NCI-H1105 (cell line): ENCODE measurements around the gene MSMB.
"Not testable (repeated sequence)": the region's sequence is repeated elsewhere in the genome, so short reads cannot be mapped to it uniquely, and the experiment has no call there.

Experiments
- DNase-seq: peaks from one replicate; lab custom pipeline; 2025; lab: John Stamatoyannopoulos, UW

Gene MSMB

DNA sequence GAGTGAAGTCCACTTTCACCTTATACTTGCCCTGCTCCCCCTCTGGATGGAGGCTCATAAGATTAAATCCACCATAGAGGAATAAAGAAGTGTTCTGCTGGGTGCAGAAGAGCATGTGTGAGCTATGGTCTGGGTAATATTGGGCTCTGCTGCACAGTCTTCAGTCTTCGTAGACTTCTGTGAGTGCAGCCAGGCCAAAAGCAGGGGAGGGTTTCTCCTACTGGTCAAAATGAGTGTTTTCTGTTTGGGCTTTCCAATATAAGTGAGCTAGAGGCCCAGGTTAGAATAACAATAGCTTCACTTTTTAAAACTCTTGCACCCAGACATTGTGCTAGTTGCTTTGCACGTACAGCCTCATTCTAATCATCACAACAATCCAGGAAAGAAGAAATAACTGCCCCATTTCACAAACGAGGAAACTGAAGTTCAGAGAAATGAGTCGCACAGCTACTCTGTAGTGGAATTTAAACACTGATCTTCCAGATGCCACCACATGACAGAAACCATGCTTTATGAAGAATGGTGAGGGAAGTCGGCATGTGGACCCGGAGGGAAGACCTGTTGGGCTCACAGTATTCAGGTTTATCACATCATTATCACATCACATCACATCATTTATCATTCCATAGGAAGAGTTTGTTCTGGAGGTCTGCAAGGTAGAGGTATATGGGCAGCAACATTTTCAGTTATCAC, 23.8 kb upstream of the MSMB start:
- DNase-seq: no peak

DNA sequence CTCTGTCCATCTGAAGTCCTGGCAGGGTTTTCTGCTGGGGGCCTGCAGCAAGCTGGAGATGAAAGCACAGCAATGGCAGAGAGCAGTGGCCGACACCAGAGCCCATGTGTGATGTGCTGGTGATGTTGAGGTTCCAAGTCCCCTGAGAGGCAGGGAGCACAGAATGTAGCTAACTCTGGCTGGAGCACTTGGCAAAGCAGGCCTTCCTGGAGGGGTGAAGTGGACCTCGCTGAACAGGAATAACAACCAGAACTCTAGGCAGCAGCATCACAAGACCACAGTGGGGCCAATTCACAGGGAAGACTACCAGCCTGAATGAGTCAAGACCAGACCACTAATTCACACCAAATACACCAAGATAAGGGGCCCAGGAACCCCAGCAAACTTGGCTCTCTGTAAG, 22.8 kb upstream of the MSMB start:
- DNase-seq: no peak

DNA sequence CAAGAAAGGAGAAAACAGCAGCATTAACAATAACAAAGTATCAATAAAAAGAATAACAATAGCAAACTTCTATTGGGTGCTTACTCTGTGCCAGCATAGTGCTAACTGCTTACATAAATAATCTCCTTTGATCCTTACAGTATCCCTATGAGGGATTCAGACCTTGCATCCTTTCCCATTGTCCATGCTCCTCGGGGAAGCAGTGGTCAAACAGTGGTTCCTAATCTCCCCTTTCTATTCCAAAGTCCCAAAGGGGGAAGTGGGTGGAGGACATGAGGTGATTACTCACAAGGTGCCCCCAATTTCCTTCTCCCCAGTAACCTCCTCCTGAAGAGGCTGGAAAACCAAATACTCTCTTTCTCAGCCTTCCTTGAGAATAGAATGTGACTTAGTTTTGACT, 22.0 kb upstream of the MSMB start:
- DNase-seq: no peak

DNA sequence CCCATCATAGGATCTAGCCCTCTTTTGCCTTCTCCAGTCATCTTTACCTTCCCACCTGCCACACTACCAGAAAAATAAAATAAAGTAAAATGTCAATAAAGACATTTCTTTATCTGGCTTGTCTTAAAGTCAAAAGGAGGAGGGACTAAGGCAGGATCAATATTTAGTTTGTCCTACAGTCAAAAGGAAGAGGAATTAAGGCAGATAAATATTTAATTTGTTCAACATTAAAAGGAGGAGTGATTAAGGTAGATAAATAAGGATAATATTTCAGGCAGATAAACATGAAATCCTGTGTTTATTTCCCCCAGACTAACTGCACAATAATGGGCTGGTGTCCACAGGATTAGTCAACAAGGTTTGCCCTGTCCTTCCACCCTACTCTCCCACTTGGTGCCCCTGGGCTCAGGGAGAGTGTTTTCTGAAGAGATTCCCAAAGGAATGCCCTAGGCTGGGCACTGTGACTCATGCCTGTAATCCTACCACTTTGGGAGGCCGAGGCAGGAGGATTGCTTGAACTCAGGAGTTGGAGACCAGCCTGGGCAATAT, 18.3 kb upstream of the MSMB start:
- DNase-seq: no peak

DNA sequence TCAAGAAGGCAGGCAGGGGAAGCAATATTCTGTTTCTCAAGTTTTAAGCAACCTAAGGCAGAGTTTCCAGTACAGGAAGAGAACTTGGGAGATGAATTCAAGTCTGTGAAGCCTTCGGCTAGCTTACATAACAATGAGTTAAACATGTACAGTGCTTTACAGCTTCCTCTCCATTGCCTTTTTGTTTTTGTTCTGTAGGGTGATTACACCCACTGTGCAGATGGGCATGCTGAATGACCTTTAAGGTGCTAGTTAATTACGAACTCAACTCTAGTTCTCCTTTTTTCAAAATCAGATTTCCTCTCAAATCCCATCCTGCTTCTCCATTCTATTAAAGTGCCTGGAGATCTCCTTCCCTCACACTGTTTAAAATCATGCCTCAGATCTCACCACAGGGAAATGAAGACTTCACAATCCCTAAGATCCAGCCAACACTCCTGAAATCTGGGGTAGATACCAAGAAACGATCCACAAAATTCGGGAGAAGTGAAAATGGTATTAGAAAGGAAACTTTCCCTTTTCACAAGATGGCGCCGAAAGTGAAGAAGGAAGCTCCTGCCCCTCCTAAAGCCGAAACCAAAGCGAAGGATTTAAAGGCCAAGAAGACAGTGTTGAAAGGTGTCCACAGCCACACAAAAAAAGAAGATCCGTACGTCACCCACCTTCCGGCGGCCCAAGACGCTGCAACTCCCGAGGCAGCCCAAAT, 16.8 kb upstream of the MSMB start:
- no peak for DNase-seq

DNA sequence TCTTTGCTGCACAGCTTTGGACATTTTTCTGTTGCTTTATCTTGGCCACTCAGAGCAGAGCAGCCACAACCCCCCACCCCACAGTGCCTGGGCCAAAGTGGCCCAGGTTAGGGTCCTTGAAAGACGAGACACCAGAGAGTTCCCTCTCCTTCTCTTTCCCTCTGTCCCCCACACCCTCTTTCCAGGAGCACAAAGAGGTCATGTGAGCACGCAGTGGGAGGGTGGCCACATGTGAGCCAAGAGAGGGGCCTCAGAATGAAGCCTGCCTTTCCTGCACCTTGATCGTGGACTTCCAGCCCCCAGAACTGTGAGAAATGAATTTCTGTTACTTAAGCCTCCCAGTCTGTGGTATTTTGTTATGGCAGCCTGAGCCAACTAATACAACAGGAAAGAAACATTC, 14.6 kb upstream of the MSMB start:
- no peak for DNase-seq

GRCh38 chr10:46057927-46058326, 11.9 kb upstream of the MSMB start:
- DNase-seq: not testable (repeated sequence)

GRCh38 chr10:46057038-46057437, 11.0 kb upstream of the MSMB start:
- DNase-seq: no peak

DNA sequence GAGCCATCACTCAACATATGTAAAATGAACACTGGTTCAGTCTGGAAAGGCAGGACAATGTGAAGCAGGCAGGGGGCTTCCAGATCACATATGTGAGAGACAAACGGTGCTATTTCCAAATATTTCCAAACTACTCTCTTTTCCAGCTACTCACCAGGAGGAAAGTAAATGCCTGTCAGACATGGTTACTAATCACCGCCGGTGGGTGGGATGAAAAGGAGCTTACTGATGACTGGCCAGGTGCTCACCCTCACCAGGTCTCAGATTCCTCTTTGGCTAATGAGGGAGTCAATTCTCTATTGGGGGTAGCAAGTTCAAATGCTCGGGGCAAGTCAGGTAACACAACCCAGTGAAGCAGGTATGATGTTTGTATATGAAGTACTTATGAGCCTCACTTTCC, 9.7 kb upstream of the MSMB start:
- no peak for DNase-seq

DNA sequence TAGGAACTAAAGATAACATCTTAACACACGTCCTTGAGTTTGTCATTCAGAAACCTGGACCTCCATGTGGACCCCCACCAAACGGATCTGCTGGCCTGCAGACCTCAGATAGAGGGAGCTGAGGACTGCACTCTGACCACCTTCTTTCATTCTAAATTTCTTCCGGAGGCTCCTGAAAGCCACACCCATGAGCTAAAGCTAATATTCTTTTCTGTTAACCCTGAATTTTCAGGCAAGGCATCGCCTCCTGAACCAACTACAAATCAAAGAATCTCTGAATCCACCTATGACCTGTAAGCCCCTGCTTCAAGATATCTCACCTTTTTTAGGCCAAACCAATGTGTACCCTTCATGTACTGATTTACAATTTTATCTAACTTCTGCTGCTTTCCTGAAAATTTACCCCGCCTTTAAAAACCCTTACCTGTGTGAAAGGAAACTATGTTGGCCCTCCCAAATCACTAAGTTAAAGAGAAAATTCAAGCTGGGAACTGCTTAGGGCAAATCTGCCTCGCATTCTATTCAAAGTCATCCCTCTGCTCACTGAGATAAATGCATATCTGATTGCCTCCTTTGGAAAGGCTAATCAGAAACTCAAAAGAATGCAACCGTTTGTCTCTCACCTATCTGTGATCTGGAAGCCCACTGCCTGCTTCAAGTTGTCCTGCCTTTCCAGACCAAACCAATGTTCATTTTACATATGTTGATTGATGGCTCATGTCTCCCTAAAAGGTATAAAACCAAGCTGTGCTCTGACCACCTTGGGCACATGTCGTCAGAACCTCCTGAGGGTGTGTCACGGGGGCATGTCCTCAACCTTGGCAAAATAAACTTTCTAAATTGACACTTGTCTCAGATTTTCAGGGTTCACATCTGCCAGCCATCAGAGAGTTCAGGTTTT, 7.7 kb upstream of the MSMB start:
- no peak for DNase-seq

DNA sequence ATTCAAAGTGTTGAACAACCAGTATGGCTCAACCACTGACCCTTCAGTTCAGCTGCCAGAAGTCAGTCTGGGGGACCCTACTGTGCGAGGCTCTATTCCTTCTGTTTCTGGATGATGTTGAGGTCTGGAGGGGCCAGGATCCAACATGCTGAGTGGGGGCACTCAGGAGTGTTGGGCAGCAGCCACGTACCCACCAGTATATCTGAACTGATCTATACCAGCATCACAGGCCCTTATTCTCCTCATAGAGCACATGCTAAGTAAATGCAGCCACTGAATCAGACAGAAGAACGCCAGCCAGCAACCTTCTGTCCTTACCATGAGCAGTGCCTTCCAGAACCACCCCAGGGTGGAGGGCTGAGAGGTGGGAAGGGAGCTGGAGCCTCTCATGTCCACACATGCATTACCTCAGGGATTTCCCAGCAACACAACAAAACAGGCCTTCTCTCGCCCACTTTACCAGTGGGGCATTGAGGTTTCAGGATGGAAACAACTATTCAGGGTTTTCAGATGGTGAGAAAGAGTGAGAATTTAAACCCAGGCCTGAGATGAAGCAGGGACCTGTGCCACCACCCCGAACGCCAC, 6.8 kb upstream of the MSMB start:
- no peak for DNase-seq

DNA sequence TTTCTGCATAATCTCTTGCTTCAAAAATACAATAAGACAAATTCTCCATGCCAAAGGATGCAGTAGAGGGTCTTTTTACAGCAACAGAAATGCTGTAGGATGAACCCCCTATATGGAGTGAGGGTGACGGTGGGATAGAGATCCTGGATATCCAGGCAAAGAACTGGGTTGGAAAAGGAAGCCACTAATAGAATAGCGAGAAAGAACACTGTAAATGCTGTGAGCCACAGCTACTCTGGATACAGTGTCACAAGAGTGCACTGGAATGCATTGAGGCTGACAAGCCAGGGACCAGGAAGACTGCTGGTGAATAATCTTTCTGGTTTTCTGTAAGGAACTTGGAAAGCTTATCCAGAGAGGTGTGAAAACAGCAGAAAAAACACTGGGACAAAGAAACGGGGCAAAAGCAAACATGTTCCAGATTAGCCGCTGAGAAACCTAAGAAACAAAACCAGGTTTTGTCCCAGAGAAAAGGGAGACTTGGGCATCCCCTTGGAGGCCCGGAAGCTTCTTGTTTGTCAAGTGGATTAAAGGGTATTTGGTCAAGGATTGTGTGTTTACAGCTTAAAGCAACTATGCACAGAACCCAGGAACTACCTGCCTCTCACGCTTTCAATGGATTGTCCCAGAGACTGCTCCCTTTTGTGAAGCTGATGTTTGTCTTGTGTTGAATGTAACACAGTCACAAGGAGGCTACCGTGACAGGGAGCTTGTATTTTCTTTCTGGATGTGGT, 6.2 kb upstream of the MSMB start:
- DNase-seq: no peak

DNA sequence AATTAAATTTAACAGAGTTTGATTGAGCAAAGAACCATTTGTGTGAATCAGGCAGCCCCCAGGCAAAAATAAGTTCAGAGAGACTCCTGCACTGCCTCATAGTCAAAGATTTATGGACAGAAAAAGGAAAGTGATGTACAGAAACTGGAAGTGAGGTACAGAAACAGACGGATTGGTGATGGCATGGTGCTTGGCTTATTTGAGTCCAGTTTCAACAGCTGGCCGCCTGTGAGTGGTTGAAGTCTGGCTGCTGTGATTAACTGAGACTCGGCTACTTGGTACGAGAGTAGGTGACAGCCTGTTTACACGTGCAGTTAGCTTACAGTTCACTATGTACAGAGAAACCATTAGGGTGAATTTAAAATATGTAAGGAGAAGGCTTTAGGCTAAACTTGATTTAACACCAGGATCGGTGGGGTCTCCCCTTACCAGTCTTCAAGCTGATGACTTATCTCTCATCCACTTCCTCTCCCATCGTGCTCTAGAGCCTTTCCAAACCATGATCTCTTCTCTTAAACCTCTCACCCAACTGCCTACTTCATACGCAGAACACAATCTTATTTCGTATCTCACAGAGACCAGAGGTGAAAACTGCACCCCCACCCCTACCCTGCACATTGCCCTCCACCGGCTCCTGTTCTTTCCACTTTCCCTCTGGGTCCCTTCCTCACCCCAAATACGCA, 5.0 kb upstream of the MSMB start:
- no peak for DNase-seq

GRCh38 chr10:46049497-46049831, 3.4 kb upstream of the MSMB start:
- not testable (repeated sequence) for DNase-seq

DNA sequence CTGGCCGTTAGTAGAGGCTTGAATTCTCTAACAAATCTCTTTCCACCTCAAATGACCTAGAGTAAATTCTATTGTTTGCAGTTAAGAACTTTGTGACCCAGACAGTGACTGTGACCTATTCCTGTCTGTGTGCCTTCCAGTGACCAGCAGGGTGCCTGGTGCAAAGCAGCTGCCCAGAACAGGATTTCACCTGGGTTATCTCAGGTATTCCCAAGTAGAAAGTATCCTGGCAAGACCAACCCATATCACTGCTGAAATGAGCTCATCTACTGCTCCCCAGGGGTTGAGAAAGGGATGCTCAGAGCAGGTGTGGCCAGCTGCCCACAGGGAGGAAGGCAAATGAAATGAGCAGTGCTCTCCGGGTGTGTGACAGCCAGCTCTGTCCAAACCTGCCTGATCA, 2.1 kb upstream of the MSMB start:
- DNase-seq: no peak

DNA sequence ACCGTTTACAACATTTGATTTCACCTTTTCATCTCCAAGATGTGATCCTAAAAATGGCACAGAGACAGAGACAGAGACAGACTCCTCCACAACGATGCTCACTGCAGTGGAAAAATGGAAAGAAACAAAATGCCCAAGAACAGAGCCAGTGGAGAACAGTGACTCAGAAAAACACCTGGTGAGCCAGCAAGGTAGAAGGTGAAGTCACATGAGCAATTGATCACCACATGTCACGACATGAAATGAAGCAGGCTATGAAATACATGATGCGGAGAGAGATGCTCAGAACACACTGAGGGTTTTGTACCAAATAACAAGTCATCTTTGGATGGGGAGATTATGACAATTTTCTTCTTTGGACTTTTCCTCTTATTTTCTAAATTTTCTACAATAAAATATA, 3.5 kb downstream of the MSMB start:
- DNase-seq: no peak

GRCh38 chr10:46040004-46040403, 6.1 kb downstream of the MSMB start:
- no peak for DNase-seq

DNA sequence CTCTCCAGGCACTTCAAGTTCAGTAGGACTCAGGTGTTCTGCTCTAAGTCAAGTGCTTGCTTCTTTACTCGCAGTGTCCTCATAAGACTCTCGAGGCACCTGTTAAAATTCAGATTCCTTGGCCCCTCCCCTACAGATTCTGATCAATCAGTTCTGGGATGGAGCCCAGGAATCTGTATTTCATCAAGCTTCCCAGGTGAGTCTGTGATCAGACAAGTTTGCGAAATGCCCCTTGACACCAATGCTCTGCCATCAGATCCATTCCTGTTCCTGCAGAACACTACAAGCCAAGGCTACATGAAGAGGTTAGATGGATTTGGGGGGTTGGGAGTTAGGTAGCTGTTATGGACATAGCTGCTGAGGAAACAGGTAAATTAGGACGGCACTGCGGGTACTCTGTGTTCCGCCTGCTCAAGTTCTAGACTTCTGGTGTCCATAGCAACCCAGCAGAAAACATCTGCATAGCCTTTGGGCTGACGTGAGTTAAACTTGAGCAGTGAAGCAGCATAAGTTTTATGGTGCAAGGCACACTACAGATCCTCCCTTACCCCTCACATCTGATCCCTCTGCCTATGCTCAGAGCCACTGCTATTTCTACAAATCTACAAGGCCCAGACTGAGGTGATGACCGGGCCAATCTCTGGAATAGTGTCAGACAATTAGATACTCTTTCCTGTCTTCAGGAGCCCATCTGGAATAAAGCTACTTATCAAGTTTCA, 8.8 kb downstream of the MSMB start:
- DNase-seq: no peak

DNA sequence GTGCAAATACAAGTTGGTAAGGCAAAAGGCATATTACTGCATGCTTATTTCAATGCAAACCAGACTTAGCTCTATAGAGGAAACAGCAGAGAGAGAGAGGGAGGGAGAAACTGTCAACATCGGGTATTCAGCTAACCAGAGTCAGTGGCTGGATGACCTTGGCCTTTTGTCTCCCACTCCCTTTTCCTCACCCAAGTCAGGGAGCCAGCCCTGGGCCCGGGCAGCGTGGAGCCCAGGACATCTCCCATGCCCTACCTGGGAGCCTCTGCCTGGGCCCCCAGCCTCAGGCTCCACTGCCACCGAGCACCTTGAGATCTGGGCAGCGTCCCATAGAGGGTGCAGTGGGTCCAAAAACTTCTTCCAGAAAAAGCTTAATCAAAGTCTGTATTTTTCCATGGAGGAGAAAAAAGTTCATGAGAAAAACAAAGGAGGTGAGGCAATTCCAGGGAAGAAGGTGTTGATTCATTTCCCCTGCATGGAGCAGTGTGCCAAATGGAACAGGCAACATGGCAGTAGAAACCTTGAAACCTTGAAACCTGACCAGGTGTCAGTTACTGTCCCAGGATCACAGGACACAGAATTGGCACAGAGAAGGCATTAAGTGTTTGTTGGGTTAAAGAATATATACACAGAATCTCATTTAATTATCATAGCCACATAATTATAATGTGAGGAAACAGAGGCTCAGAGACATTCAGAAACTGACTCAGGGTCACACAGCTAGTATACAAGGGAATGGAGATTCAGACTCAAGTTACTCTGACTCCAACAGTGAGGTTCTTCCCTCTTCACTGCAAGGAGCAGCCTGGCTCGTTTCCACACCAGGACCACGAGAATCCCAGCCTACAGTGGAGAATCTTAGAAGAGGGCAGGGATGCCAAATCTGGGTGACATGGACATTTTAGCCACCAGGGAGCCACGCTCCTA, 9.9 kb downstream of the MSMB start:
- DNase-seq: no peak
